ENCODE measurements around the gene CTU2. TPM values are rescaled to one million over a fixed set of nuclear protein-coding genes. Genes with fewer than 3 reads are reported as not detected.

The CTU2 gene
- total and polyA plus RNA-seq, 9 of the 15 experiments (the other 6 are each of a cell fraction or from before 2014, with no cell fraction given): 1.3 to 105 (median 23.2) TPM

DNA sequence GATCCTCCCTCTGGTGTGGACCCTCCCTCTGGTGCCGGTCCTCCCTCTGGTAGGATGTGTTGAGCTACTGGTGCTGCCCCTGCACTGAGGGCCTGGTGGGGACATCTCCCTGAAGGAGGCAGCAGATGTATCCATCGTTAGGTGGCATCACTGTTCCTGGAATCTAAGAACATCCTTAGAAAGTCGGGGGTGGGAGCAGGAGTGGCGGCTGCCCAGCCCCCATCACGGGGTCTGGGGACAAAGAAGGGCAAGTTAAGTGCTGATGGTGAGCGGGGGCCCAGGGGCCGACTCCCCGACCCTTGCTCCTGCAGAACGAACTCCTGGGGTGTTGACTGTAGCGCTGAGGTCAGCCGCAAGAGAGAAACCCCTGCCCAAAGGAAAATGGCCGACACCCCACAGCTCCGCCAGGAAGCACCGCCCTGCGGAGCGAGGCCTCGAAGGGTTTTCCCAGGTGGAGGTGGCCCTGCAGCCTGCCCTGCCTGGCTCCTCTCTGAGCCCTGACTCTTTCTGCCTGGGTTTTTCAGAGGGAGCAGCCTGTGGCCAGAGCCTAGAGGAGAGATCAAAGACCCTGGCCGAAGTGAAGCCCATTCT, 5.5 kb downstream of the CTU2 start:
- no peak overlapping the region for H3K27ac ChIP-seq (ENCODE audit: extremely low read depth, low read depth, low read length)
- H3K27me3 ChIP-seq (ENCODE audit: control insufficient read depth in 2 of 2, insufficient read depth in 2 of 2, low read length in 2 of 2): no peaks in the 10 kb centered on the region; a peak in 1 of 5 replicates
- TF ChIP-seq, protein P1, sequence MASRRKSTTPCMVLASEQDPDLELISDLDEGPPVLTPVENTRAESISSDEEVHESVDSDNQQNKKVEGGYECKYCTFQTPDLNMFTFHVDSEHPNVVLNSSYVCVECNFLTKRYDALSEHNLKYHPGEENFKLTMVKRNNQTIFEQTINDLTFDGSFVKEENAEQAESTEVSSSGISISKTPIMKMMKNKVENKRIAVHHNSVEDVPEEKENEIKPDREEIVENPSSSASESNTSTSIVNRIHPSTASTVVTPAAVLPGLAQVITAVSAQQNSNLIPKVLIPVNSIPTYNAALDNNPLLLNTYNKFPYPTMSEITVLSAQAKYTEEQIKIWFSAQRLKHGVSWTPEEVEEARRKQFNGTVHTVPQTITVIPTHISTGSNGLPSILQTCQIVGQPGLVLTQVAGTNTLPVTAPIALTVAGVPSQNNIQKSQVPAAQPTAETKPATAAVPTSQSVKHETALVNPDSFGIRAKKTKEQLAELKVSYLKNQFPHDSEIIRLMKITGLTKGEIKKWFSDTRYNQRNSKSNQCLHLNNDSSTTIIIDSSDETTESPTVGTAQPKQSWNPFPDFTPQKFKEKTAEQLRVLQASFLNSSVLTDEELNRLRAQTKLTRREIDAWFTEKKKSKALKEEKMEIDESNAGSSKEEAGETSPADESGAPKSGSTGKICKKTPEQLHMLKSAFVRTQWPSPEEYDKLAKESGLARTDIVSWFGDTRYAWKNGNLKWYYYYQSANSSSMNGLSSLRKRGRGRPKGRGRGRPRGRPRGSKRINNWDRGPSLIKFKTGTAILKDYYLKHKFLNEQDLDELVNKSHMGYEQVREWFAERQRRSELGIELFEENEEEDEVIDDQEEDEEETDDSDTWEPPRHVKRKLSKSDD (conservative IDR thresholded peaks at IDR 0.05; ENCODE audit: low read length): no peak
- TF ChIP-seq TAF15 (IDR thresholded peaks at IDR 0.05; ENCODE audit: low read depth, low read length) (no peak), ZSCAN29 (IDR thresholded peaks at IDR 0.05) (no peak), MBD2 (IDR thresholded peaks at IDR 0.05; ENCODE audit: borderline replicate concordance, low read depth) (0 out of 2 replicates have a peak, but pooled peaks have one; percentile 23), YY1 (IDR thresholded peaks at IDR 0.05; ENCODE audit: borderline replicate concordance in 1 of 3, control insufficient read depth in 1 of 3, extremely low read depth in 1 of 3, insufficient read depth in 3 of 3, insufficient read length in 1 of 3, insufficient replicate concordance in 2 of 3, low read depth in 1 of 3, low read length in 2 of 3) (peak in 1 of 3 experiments; percentile 59)
- TF ChIP-seq, protein P2, sequence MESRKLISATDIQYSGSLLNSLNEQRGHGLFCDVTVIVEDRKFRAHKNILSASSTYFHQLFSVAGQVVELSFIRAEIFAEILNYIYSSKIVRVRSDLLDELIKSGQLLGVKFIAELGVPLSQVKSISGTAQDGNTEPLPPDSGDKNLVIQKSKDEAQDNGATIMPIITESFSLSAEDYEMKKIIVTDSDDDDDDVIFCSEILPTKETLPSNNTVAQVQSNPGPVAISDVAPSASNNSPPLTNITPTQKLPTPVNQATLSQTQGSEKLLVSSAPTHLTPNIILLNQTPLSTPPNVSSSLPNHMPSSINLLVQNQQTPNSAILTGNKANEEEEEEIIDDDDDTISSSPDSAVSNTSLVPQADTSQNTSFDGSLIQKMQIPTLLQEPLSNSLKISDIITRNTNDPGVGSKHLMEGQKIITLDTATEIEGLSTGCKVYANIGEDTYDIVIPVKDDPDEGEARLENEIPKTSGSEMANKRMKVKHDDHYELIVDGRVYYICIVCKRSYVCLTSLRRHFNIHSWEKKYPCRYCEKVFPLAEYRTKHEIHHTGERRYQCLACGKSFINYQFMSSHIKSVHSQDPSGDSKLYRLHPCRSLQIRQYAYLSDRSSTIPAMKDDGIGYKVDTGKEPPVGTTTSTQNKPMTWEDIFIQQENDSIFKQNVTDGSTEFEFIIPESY (CRISPR knock-in tag; IDR thresholded peaks at IDR 0.05): peak; percentile 58; the same call in 1 of the 2 replicates
- no peak for DNase-seq (ENCODE audit: extremely low read depth in 1 of 4, low spot score in 3 of 4)
- 0 out of 4 replicates have a peak overlapping the region, but pooled peaks of 1 of the 2 experiments have one; percentile 23 for H3K9ac ChIP-seq (ENCODE audit: insufficient read depth in 1 of 2, low read depth in 2 of 2, low read length in 2 of 2)
- intact Hi-C loops (cut with micrococcal nuclease) (no loop called here), in situ Hi-C loops (cut with MboI) (no loop called here)
- peaks cover 87% of the 10 kb centered on the region for H3K36me3 ChIP-seq (ENCODE audit: control insufficient read depth, insufficient read depth, low read length)
- ChIA-PET POLR2A (interaction anchor here (0.6 to 1.3 kb wide), 4 partner anchors 9 to 79 kb away, joined by 4 to 6 read pairs (median 4); no protein-coding TSS in a partner anchor), CTCF (ENCODE audit: low intra/inter-chr PET ratio) (no interaction called here)
- H3K9me1 ChIP-seq (ENCODE audit: control insufficient read depth, insufficient read depth, low read length): peaks cover 2% of the 10 kb centered on the region
- no TSS peak for BruUV-seq (replicated peaks)
- no peak for FAIRE-seq
- peaks cover 0 to 76% of the 10 kb centered on the region in 2 experiments; a peak in 3 of 5 replicates for H3K4me1 ChIP-seq (replicated peaks in 1 of 2; ENCODE audit: control insufficient read depth in 2 of 2, insufficient read depth in 2 of 2, low read length in 2 of 2)
- whole genome bisulfite sequencing (ENCODE audit: insufficient coverage, low coverage, missing lambda C conversion rate): 61% methylated on average over 17 of the region's 18 CpGs
- H3K79me2 ChIP-seq (ENCODE audit: control insufficient read depth, insufficient read depth, low read length): peaks cover 40% of the 10 kb centered on the region
- H2AFZ ChIP-seq (ENCODE audit: low read depth, low read length): no peak overlapping the region
- H3K4me2 ChIP-seq (ENCODE audit: insufficient read depth, low read length): no peak overlapping the region
- H3K9me3 ChIP-seq (replicated peaks; ENCODE audit: control insufficient read depth, insufficient read depth, low read depth, low read length): 0 out of 2 replicates have a peak, but pooled peaks cover 2% of the 10 kb centered on the region
- H3K4me3 ChIP-seq: no peak overlapping the region
- ATAC-seq: no peak
- peaks cover 17% of the 10 kb centered on the region; the same call in 1 of the 2 replicates for H4K20me1 ChIP-seq (replicated peaks; ENCODE audit: control insufficient read depth, insufficient read depth, low read length)
